ENCODE results near the gene CCM2L.
A peak's percentile ranks its signal among the peaks of the same experiment; 100 is the strongest.

Gene CCM2L

DNA sequence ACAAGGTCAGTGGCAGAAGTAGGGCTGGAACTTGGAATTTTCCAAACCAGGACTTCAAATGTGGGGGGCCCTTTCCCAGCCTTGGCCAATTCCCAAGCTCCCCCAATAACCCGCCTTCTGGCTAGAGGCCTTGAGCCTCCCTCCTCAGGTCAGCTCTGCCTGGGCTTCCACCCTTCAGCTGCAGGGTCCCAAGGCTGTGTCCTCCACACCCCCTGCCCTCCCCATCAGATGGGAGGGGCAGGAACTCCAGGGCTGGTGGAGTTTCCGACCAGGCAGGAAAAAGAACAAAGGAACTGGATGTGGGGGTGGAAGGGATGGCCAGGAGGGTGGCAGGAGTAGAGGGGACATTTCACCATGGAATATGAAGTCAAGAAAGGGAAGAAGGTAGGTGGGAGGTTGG lies at the start of gene CCM2L:
TSS of gene CCM2L (plus strand) at position 338 of the 400 bp plus-strand sequence. CDS start at position 355, 17 bp downstream.
- DNase-seq (ENCODE audit: low read depth in 2 of 2), result no peak

- DNase-seq (ENCODE audit: low read depth in 2 of 2), result no peak
Observed at GRCh38 chr20:31962761-31963160, 47.5 kb upstream of the CCM2L start.

- no peak for DNase-seq (ENCODE audit: low read depth in 2 of 2)
Observed at GRCh38 chr20:31963889-31964288, 46.3 kb upstream of the CCM2L start.

- DNase-seq (ENCODE audit: low read depth in 2 of 2), result no peak
Observed at GRCh38 chr20:31966991-31967655, 43.1 kb upstream of the CCM2L start.

DNA sequence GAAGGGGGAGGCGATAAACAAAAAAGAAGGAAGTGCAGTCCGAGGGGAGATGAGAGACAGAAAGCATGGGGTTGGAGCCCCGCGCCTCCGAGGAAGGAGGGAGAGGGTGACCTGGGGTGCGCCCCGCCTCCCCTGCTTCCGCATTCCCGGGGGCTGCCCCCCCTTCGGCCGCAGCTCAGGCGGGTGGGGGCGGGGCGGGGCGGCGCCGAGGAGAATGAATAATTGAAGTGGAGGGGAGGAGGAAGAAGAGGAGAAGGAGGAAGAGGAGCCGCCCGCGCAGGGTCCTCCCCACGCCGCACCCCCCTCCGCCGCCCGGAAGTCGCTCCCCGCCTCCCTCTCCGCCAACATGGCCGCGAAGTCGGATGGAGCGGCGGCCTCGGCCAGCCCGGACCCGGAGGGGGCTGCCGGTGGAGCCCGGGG lies 42.4 kb upstream of the CCM2L start, which contains the start of gene XKR7:
TSS of gene XKR7 (plus strand) at position 322 of the 420 bp plus-strand sequence. CDS start at position 347, 25 bp downstream.
- DNase-seq (ENCODE audit: low read depth in 2 of 2), result no peak

DNA sequence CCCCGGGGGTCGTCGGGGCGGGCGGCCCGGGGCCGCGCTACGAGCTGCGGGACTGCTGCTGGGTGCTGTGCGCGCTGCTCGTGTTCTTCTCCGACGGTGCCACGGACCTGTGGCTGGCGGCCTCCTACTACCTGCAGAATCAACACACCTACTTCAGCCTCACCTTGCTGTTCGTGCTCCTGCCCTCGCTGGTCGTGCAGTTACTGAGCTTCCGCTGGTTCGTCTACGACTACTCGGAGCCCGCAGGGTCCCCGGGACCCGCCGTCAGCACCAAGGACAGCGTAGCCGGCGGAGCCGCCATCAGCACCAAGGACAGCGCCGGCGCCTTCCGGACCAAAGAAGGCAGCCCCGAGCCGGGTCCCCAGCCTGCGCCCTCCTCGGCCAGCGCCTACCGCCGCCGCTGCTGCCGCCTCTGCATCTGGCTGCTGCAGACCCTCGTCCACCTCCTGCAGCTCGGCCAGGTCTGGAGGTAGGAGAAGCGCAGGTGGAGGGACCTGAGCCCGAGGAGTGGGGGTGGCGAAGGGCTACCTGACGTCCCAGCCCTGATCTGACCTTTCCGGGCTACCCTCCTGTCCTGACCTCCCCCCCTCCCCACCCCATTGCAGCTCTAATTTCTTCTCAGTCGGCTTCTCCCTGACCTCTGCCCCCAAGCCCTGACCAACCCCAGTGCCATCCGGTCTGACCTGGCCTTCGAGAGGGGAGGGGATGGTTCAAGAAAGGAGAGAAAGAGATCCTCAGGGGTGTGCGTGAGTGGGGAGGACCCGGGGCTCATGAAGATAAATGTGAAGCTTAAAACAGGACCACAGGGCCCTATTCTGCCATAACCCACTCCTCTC lies 41.7 kb upstream of the CCM2L start:
- peak; percentile 50 to 71 for DNase-seq (ENCODE audit: low read depth in 2 of 2)

DNA sequence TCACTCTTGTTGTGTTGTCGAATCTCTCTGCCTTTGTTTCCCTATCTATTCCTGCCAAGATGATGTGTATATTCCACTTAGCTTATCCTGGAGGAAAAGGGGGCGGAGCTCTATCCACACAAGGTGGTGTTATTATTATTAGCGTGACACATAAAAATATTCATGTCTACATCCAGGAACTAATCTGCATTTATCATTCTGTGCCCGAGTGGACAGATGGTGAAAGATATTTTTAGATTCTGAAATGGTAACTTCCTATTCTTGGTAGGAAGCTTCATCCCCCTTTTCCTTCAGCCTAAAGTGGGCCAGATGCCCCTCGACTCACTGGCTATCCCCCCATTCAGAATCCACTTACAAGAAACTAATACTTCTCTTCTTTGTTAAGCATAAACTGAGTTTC lies 40.2 kb upstream of the CCM2L start:
- no peak for DNase-seq (ENCODE audit: low read depth in 2 of 2)

GRCh38 chr20:31972471-31973021 lies 37.7 kb upstream of the CCM2L start:
- DNase-seq (ENCODE audit: low read depth in 2 of 2), result no peak

- no peak for DNase-seq (ENCODE audit: low read depth in 2 of 2)
Observed at GRCh38 chr20:31974296-31974695, 35.9 kb upstream of the CCM2L start.

DNA sequence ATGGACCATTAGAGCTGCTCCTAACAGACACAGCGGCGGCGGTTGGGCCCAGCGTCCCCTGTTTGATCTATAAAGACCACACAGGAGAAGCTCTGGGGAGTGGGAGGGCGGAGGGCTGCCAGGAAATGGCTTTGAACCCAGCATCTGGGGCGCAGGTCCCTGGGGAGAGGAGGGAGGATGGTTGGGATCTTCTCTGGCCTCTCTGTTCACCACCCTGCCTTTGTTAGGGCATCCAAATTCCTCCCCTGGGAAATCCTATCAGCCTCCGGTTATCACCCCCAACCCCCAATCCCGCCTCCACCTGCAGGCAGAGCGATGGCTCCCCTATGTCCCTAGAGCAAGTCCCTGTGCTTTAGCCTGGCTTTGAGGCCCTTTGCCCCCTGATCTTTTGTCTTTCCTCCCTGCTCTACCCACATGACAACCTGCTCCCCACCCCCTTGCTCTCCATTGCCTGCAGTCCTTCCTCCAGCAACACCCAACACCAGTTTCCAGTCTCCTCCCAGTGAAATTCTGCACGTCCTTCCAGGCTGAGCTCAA lies 35.2 kb upstream of the CCM2L start:
- no peak for DNase-seq (ENCODE audit: low read depth in 2 of 2)

- no peak for DNase-seq (ENCODE audit: low read depth in 2 of 2)
Observed at GRCh38 chr20:31975874-31976273, 34.4 kb upstream of the CCM2L start.

DNA sequence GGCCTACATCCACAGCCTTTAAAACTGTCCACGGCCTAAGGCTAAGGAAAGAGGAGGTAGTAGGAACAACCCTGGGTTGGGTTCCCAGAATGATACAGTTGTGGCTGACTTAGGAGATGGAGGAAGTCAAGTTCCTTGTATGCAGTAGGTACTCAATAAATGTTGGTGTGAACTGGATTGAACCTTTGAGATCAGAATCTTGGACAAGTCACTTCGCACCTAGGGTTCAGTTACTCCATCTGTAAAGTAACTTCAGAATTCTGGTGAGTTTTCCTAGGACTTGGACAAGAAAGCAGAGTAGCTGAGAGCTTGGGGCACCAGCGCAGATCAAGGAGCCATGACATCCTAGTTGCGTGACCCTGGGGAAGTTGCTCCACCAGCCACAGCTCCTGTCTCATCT lies 33.2 kb upstream of the CCM2L start:
- DNase-seq (ENCODE audit: low read depth in 2 of 2), result no peak

DNA sequence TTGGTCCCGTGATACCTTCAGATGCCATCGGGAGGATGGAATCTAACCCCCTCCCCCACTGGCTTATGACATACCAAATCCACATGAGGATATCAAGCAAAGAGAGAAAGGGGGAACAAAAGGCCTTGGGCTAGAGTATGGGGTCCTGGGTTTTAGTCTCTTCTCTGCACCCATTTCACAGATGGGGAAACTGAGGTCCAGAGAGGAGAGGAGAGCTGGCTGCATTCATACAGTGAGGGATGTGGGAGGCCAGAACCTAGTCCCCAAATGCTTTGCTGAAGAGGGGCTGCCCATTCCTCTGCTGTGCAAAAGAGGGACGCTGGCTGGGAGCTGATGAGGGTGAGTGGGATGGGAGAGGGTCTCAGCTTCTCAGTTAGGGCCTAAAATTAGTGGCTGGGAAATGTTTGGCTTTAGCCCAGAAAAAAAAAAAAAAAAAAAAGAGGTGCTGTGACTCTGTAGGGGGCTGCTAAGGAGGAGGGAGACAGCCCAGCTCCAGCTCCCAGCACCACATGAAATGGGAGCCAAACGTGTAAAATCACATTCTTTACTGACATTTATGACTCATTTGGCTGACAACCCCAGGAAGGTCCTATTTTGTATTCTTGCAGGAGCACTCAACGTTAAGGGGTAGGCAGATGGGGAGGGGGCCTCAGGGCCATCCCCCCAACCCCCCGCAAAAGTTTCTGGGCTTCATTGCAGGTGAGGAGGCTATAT lies 30.4 kb upstream of the CCM2L start:
- DNase-seq (ENCODE audit: low read depth in 2 of 2), result no peak

DNA sequence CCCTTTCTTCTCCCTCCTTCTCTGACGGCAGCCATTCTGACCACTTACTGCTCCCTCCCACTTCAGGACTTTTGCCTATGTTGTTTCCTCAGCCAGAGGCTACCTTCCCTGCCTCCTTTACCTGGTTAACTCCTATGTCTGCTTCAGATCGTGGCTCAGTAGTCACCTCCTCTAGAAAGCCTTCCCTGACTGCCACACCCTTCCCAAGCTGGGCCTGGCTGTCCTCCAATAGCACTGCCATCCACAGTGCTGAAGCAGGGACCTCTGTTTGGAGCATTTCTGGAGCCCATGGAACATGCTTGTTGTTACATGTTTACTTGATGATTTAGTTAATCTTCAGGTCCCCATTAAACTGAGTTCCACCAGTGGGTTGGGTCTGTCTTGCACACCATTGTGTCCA lies 28.5 kb upstream of the CCM2L start:
- no peak for DNase-seq (ENCODE audit: low read depth in 2 of 2)

DNA sequence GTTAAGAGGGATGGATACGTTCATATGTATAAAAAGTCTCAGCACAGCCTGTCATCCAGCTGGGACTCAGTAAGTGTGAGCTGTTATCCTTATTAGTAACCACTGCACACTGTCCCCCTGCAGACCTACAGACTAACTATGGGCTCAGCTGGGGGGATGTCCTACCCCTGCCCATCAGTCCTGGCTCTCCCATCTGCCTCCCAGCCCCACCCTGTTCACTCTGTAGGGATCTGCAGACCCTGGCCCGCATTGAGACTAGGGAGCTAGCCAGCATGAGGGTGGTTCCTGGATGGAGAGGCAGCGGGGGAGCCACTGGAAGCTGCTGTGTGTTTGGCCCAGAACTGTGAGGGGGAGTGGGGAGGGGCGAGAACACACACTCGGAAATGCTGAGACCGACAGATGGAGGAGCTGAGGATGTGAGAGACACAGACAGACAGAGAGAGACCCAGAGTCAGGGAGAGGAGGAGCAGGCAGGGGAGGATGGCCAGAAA lies 25.2 kb upstream of the CCM2L start:
- no peak for DNase-seq (ENCODE audit: low read depth in 2 of 2)

DNA sequence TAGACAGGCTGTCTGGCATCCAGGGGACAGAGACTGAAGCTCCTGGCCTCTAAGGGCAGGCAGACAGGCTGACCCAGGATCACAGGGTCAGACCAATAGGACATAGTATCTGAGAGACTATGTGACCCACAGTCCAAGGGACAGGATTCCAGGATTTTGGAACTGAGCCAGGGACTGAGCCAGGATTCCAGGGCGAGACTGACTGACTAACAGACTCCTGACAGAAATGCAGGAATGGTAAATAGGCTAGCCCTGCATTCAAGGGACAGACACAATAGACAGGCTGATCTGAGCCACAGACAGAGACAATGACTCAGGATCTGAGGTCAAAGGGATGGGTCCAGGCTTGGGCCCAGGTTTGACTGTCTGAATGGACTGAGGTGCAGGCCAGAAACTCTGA lies 22.5 kb upstream of the CCM2L start:
- DNase-seq (ENCODE audit: low read depth in 2 of 2), result no peak

DNA sequence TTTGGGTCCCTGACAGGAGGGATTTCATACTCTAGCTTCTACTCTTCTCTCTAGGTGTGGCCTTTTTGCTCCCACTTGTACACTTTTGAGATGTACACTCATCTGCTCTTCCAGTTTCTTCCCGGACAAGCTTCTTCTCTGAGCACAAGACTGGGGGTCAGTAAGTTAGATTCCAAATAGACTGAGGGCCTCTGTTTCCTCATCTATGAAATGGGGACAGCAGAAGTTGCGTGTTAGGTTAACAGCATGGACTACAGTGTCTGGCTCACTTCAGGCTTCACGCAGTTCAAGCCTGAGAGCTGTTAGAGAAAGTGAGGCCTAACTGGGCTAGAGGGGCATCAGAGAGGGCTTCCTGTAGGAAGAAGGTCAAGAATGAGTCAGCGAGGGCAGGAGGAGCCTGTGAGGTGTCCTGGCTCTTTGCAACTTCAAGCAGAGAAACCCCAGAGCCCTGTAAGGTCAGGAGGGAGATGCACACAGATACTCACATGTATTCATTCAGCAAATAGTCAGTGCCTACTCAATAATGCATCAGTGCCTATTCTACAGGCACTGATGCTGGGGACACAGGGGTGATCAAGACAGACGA lies 21.7 kb upstream of the CCM2L start:
- DNase-seq (ENCODE audit: low read depth in 2 of 2), result no peak

- no peak for DNase-seq (ENCODE audit: low read depth in 2 of 2)
Observed at GRCh38 chr20:31989030-31989645, 21.1 kb upstream of the CCM2L start.

DNA sequence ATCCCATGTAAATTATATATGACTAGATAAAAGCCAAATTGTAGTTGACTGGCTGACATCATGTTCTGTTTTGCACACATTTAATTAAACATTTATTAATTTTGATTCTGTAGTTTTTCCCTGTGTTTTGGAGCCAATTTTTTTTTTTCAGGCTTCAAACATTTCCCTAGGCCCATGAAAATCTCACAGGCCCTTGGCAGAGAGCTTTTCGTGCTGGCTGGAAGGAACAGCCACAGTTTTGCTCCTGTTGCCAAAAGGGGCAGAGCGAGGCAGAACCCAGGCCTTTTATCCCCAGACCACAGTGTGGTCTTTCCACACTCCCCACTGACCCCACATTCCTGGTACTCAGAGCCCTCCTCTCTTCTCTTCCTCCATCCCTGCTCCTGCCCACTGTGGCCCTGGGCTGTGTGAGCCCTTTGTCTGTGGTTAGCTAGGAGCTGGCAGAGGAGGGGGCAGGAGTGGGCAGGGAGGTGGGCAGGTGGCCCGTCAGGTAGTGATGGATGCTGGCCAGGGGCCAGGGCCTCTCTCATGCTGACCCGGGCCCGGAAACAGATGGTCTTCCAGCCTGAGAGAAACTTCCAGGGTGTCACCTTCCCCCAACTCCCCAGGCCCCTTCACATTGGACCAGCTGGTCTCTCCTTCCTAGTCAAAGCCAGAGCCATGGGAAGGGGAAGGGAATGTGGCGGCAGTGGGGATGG lies 19.4 kb upstream of the CCM2L start:
- DNase-seq (ENCODE audit: low read depth in 2 of 2), result no peak

- no peak for DNase-seq (ENCODE audit: low read depth in 2 of 2)
Observed at GRCh38 chr20:31991339-31991705, 18.9 kb upstream of the CCM2L start.

All from stimulated activated CD4-positive, alpha-beta T cell treated with anti-CD3 and anti-CD28 coated beads, Interleukin-12 subunit alpha, Interleukin-12 subunit beta, amount 100 ng/mL, for 24 hours (primary cell).